T-helper 2 cell treated with Interferon-gamma antibody and Interleukin-4, amounts not matched to agents 100 ng/mL and 5 ng/mL, for 36 hours (primary cell): ENCODE data around the gene SPINK6. TPM values are rescaled to one million over a fixed set of nuclear protein-coding genes. Genes with fewer than 3 reads are reported as not detected.

Experiments used
- intact Hi-C: fragments of 100-400 bp; cut with micrococcal nuclease; formaldehyde crosslinking; loops from one replicate; pipeline ENCODE4 v1.15.1; 2023
- total RNA-seq: library from RNA; stranded (reverse); gene quantifications from 2 replicates; pipeline ENCODE4 v1.2.3, GENCODE V29; 2022

Gene SPINK6
- total RNA-seq: not detected in 2 replicates

- intact Hi-C loops: no loop called here
Observed at GRCh38 chr5:148202531-148203203, at the start of gene SPINK6. Gene SPINK6 (plus strand): TSS chr5:148203042. CDS start chr5:148203097, 55 bp downstream.

- intact Hi-C loops: no loop called here
Observed at GRCh38 chr5:148156609-148157008, 46.2 kb upstream of the SPINK6 start.

GRCh38 chr5:148162038-148162437 lies 40.8 kb upstream of the SPINK6 start:
- intact Hi-C loops: no loop called here

GRCh38 chr5:148163345-148163744 lies 39.5 kb upstream of the SPINK6 start:
- intact Hi-C loops: no loop called here

- intact Hi-C loops: no loop called here
Observed at GRCh38 chr5:148166550-148167283, 36.1 kb upstream of the SPINK6 start.

GRCh38 chr5:148168246-148168645 lies 34.6 kb upstream of the SPINK6 start, which contains the start of gene SPINK14:
Gene SPINK14 (plus strand): TSS chr5:148168546. CDS start chr5:148169733, 1,187 bp downstream.
- intact Hi-C loops: no loop called here

GRCh38 chr5:148172377-148172776 lies 30.5 kb upstream of the SPINK6 start:
- intact Hi-C loops: loop anchor here (10.0 kb wide), 1 partner anchor 942 kb away; no protein-coding TSS in a partner anchor

- intact Hi-C loops: loop anchor here (5.0 to 10.0 kb wide), 2 partner anchors 266 to 938 kb away; no protein-coding TSS in a partner anchor
Observed at GRCh38 chr5:148176480-148176879, 26.4 kb upstream of the SPINK6 start.

- intact Hi-C loops: loop anchor here (5.0 to 10.0 kb wide), 2 partner anchors 265 to 938 kb away; no protein-coding TSS in a partner anchor
Observed at GRCh38 chr5:148177207-148177606, 25.6 kb upstream of the SPINK6 start.

GRCh38 chr5:148179234-148179824 lies 23.5 kb upstream of the SPINK6 start:
- intact Hi-C loops: loop anchor here (1.0 to 10.0 kb wide), 5 partner anchors 195 to 935 kb away; no protein-coding TSS in a partner anchor

- intact Hi-C loops: no loop called here
Observed at GRCh38 chr5:148186248-148187003, 16.4 kb upstream of the SPINK6 start.

- intact Hi-C loops: no loop called here
Observed at GRCh38 chr5:148191010-148191409, 11.8 kb upstream of the SPINK6 start.

- intact Hi-C loops: no loop called here
Observed at GRCh38 chr5:148193202-148193601, 9.6 kb upstream of the SPINK6 start.

- intact Hi-C loops: no loop called here
Observed at GRCh38 chr5:148201151-148201550, 1.7 kb upstream of the SPINK6 start.

- intact Hi-C loops: no loop called here
Observed at GRCh38 chr5:148205044-148205806, 2.4 kb downstream of the SPINK6 start.

- intact Hi-C loops: no loop called here
Observed at GRCh38 chr5:148205865-148206264, 3.0 kb downstream of the SPINK6 start.

GRCh38 chr5:148206620-148207019 lies 3.8 kb downstream of the SPINK6 start:
- intact Hi-C loops: no loop called here

GRCh38 chr5:148208226-148208625 lies 5.4 kb downstream of the SPINK6 start:
- intact Hi-C loops: no loop called here

- intact Hi-C loops: no loop called here
Observed at GRCh38 chr5:148209151-148209770, 6.4 kb downstream of the SPINK6 start.

- intact Hi-C loops: no loop called here
Observed at GRCh38 chr5:148214665-148215185, 11.9 kb downstream of the SPINK6 start.
